HG03469 (cell line): ENCODE measurements around the gene SEC22C.

Source experiments
- ATAC-seq: cut with Tn5 transposase; IDR thresholded peaks from one replicate; pipeline ENCODE4 v1.9.1; 2021; ENCODE audit warnings: mild to moderate bottlenecking, moderate library complexity, moderate number of reproducible peaks; ENCODE audit not compliant: unreplicated experiment

The SEC22C gene

GRCh38 chr3:42539871-42540714 lies 41.7 kb downstream of the SEC22C start:
- ATAC-seq, result no peak

DNA sequence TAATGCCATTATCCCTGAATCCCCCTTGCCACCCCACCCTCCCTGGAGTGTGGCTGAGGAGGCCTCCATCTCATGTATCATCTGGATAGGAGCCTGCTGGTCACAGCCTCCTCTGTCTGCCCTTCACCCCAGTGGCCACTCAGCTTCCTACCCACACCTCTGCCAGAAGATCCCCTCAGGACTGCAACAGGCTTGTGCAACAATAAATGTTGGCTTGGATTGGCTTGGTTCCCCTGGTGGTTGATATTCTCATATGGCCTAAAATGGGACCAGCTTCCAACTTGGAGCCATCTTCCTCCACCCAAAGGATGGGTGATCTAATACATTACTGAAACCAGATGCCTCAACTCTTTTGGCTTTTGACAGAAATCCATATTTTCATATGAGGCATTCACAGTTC lies 44.4 kb downstream of the SEC22C start:
- no peak for ATAC-seq

DNA sequence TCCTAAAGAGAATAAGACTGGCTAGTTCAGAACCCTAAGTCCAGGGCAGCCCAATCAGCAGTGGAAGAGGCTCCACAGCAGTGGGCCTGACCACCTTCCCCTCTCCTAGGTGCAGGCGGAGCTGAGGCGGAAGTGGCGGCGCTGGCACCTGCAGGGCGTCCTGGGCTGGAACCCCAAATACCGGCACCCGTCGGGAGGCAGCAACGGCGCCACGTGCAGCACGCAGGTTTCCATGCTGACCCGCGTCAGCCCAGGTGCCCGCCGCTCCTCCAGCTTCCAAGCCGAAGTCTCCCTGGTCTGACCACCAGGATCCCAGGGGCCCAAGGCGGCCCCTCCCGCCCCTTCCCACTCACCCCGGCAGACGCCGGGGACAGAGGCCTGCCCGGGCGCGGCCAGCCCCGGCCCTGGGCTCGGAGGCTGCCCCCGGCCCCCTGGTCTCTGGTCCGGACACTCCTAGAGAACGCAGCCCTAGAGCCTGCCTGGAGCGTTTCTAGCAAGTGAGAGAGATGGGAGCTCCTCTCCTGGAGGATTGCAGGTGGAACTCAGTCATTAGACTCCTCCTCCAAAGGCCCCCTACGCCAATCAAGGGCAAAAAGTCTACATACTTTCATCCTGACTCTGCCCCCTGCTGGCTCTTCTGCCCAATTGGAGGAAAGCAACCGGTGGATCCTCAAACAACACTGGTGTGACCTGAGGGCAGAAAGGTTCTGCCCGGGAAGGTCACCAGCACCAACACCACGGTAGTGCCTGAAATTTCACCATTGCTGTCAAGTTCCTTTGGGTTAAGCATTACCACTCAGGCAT lies 45.6 kb downstream of the SEC22C start:
- ATAC-seq, result no peak

DNA sequence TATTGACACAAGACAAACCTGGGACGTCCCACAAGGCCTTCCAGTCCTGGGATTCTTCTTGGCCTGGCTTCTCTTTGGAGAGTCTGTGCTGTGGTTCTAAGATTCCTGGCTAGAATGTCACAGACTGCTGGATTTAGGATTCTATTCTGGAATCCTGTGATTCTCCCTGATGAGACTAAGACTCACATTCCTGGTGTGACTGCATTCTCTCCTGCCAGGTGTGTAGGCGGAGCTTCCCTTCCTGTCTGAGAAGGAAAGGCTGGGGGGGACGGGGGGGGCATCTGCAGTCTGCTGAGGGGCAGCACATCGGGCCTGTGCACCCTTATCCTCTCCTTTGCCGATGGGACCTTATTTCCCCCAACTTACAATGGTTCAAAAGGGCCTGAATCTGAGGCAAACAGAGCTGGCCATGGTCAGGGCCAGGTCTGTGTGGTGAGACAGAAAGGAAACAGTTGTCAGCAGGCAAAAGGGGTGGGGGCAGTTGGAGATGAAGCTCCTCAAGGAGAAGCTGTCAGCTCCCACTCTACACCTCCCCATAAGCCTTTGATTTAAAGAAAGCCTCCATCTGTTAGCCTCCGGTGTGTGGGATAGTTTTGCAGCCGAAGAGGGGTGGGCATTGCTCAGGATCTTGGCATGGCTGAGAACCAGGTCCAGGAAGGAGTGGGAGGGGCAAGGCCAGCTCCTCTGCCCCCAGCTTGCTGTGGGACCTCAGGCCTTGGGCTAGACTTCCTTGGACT lies 48.4 kb downstream of the SEC22C start:
- ATAC-seq, result no peak

DNA sequence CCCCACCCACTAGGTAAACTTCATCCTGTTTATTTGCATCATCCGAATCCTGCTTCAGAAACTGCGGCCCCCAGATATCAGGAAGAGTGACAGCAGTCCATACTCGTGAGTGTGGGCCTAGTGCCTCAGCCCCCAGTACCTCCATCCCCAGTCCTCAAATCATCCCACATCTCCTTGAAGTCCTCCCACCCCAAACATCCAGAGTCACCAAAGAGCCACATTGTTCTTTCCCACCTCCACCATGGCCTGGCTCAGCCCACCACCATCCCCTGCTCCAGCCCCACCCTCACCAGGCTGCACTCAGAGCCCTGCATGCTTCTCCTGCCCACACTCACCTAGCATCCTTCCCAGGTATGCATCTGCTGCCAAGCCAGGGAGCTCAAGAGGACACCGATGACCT lies 49.5 kb downstream of the SEC22C start:
- ATAC-seq, result no peak

GRCh38 chr3:42531470-42531869 lies 50.3 kb downstream of the SEC22C start:
- no peak for ATAC-seq

- ATAC-seq, result no peak
Observed at GRCh38 chr3:42530073-42530472, 51.7 kb downstream of the SEC22C start.

DNA sequence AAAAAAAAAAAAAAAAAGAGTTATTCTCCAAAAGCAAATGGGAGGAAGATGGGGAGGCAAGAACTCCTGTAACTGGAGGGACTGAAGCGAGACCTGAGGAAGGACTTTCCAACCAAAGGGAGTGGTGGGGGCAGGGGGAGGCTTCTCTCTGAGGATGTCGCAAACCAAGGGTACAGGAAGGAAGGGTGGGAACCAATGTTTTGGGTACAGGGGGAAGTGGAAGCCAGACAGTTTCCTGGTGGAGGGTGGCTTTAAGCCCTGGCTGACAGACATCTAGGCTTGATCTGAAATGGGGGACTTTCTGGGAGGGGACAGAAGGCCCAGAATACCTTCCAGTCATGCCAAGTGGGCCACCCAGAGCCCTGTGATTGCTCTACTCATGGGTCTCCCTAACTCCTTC lies 52.3 kb downstream of the SEC22C start:
- no peak for ATAC-seq

- no peak for ATAC-seq
Observed at GRCh38 chr3:42527368-42527917, 54.3 kb downstream of the SEC22C start.

DNA sequence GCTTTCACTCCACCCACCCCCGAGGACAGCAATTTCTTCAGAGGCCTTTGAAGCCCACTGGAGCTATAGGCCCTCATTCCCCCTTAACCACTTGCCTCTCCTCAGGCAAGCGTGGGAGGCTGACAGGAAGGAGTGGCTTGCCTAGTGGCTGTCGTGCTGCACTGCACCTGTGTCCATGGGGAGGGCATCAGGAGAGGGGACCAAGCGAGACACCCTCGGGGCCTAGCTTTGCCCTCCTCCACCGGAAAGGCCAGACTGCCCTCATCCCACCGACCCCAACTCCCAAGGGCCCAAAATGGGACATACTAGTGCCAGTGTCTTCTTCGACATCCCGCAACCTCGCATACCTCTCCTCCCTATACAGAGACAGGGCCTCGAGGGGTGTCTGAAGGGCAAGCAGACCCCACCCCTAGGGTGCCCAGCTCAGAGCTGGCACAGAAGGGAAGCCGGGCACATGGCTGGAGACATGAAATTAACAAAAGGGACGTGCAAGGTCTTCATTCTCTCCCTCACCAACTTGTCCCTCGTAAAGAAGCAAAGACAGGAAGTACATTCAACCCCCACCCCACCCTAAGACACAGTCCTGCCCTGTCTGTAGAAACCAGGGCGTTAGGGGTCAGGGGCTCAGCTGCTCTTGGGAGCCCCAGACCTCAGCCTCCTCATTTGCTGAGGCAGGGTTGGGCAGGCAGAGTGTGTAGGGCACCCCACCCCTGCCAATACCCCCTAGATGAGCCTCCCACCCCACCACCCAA lies 55.0 kb downstream of the SEC22C start:
- ATAC-seq, result no peak

DNA sequence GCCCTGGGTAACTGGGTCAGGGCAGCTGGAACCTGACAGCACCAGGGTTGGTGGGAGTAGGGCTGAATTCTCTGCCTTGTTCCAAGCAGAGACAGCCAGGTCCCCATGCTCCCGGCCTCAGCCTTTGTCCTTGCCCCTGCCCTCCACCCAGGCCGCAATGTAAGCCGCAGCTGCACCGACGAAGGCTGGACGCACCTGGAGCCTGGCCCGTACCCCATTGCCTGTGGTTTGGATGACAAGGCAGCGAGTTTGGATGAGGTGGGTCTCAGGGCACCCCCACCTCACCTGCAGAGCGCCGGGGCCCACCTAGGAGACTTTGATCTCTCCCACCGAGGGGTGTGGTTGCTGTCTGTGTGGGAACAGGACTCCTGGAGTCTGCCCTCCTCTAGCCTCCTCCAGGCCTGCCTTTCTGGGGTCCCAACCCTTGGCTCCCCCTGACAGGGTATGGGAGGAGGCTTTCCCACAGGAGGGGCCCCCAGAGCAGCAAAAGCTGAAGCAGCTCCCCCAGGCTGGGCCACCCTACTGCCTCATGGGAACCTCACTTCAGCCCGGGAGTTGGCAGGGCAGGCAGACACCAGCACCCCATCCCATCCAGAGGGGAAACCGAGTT lies 55.9 kb downstream of the SEC22C start:
- ATAC-seq, result no peak

DNA sequence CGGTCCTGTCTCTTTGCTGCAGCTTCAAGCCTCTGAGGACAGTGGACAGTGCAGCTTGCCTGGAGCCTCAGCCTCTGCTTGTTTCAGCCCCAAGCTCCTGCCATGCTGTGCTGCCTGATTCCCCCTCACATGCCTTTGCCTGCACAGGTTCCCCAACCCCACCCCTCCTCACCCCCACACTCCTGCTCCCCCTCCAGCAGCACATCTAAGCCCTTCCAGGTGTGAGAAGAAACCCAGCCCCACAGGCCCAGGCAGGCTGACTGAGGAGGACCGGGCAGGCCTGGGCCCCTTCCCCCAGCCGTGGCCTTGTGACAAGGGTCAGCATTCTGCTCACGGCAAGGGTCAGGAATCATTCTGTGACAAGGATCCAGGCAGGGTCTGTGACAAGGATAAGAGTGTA lies 56.6 kb downstream of the SEC22C start:
- ATAC-seq, result no peak

GRCh38 chr3:42524751-42525150 lies 57.0 kb downstream of the SEC22C start:
- ATAC-seq, result no peak

- ATAC-seq, result no peak
Observed at GRCh38 chr3:42520906-42521305, 60.9 kb downstream of the SEC22C start.

- ATAC-seq, result no peak
Observed at GRCh38 chr3:42520336-42520735, 61.4 kb downstream of the SEC22C start.

- ATAC-seq, result no peak
Observed at GRCh38 chr3:42519568-42519962, 62.2 kb downstream of the SEC22C start.

GRCh38 chr3:42518800-42519567 lies 62.8 kb downstream of the SEC22C start:
- ATAC-seq, result no peak

GRCh38 chr3:42517117-42517516 lies 64.7 kb downstream of the SEC22C start:
- ATAC-seq, result no peak

GRCh38 chr3:42516443-42516842 lies 65.3 kb downstream of the SEC22C start:
- no peak for ATAC-seq
